Coronary artery (tissue), 2 donors: ENCODE data around the gene FAM53A.

Experiments
- DNase-seq: peaks from one replicate; pipeline ENCODE4 v3.0.0-alpha.2; 2017; ENCODE audit warnings: low spot score
- H3K27ac ChIP-seq, 2 donors: fragments of 200-600 bp; sonication (generic); one replicate each; pipeline ENCODE4 v1.5.1; 2016 to 2019
- H3K4me3 ChIP-seq: fragments of 200-600 bp; sonication (generic); 2 replicates; pipeline ENCODE4 v1.5.1; 2016; ENCODE audit warnings: mild to moderate bottlenecking, moderate library complexity
- CTCF ChIP-seq: fragments of 200-600 bp; sonication (generic); IDR thresholded peaks from one replicate; pipeline ENCODE4 v1.5.1; 2019; ENCODE audit warnings: antibody characterized with exemption

Gene FAM53A

GRCh38 chr4:1663549-1663948 lies 20.6 kb downstream of the FAM53A start:
- Histone ChIP-seq H3K27ac (no peak overlapping the region), H3K4me3 (no peak overlapping the region)
- no peak for DNase-seq
- TF ChIP-seq CTCF: no peak

GRCh38 chr4:1661695-1662094 lies 22.4 kb downstream of the FAM53A start:
- Histone ChIP-seq H3K27ac (no peak overlapping the region), H3K4me3 (no peak overlapping the region)
- no peak for DNase-seq
- TF ChIP-seq CTCF: no peak

- DNase-seq: no peak
- H3K27ac ChIP-seq: no peak overlapping the region
- no peak for TF ChIP-seq CTCF
- H3K4me3 ChIP-seq: no peak overlapping the region
These were observed 23.0 kb downstream of the FAM53A start for GRCh38 chr4:1660948-1661677.

GRCh38 chr4:1659104-1660043 lies 24.7 kb downstream of the FAM53A start:
- no peak overlapping the region for H3K27ac ChIP-seq

GRCh38 chr4:1658581-1658980 lies 25.5 kb downstream of the FAM53A start:
- TF ChIP-seq CTCF: no peak
- Histone ChIP-seq H3K4me3 (no peak overlapping the region), H3K27ac (no peak overlapping the region)
- no peak for DNase-seq

More at GRCh38 chr4:1659104-1660043, 24.7 kb downstream of the FAM53A start:
- no peak for DNase-seq
- no peak for TF ChIP-seq CTCF
- H3K4me3 ChIP-seq: no peak overlapping the region

GRCh38 chr4:1658146-1658545 lies 26.0 kb downstream of the FAM53A start:
- no peak for TF ChIP-seq CTCF
- no peak for DNase-seq
- H3K27ac ChIP-seq: no peak overlapping the region
- H3K4me3 ChIP-seq: no peak overlapping the region
